ENCODE data around the gene ATP2A3.

ATP2A3 gene

GRCh38 chr17:3888343-3889171 is 75.7 kb downstream of the ATP2A3 start:
- FAIRE-seq: no peak

- no peak for FAIRE-seq
These were observed 76.4 kb downstream of the ATP2A3 start for GRCh38 chr17:3887804-3888203.

GRCh38 chr17:3887394-3887793 is 76.8 kb downstream of the ATP2A3 start:
- FAIRE-seq: no peak

GRCh38 chr17:3886776-3887175 is 77.5 kb downstream of the ATP2A3 start:
- FAIRE-seq: no peak

- FAIRE-seq: no peak
These were observed 78.3 kb downstream of the ATP2A3 start for GRCh38 chr17:3885970-3886369.

GRCh38 chr17:3885271-3885670 is 79.0 kb downstream of the ATP2A3 start:
- FAIRE-seq: no peak

GRCh38 chr17:3884188-3884587 is 80.0 kb downstream of the ATP2A3 start:
- FAIRE-seq: no peak

GRCh38 chr17:3882276-3882675 is 82.0 kb downstream of the ATP2A3 start:
- FAIRE-seq: no peak

- no peak for FAIRE-seq
These were observed 83.3 kb downstream of the ATP2A3 start for GRCh38 chr17:3880983-3881382.

- FAIRE-seq: no peak
These were observed 84.4 kb downstream of the ATP2A3 start for GRCh38 chr17:3879591-3880417.

GRCh38 chr17:3879186-3879585 is 85.1 kb downstream of the ATP2A3 start:
- FAIRE-seq: no peak

GRCh38 chr17:3877220-3877619 is 87.0 kb downstream of the ATP2A3 start:
- FAIRE-seq: no peak

GRCh38 chr17:3875317-3875716 is 88.9 kb downstream of the ATP2A3 start:
- no peak for FAIRE-seq

All from colon (tissue), 2 donors.